ENCODE measurements around the gene ATP13A4. TPM values are rescaled to one million over a fixed set of nuclear protein-coding genes. Genes with fewer than 3 reads are reported as not detected.

The ATP13A4 gene
- polyA plus RNA-seq, 1 donor (not counting 4 experiments of a cell fraction or from before 2014, with no cell fraction given), result 0.16 TPM

DNA sequence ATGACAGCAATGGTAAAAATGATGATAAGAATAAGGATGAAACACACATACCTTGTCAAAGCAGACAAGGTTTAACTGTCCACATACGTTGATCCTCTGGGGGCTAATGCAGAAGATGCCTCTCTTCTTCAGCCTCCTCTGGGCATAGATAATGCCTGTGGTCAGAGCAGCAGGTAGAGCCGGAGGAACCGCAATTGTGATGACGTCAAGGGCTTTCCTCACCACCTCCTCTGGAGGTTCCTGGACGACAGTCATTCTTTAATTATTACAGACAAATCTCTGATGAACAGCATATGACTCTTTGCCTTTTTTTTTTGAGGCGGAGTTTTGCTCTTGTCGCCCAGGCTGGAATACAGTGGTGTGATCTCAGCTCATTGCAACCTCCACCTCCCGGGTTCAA lies 89.8 kb downstream of the ATP13A4 start:
- dilution Hi-C loops (cut with MboI; ENCODE audit: extremely low pct_ligation_motif_present, low sequenced_read_pairs), result no loop called here

GRCh38 chr3:193457526-193457925 lies 97.2 kb downstream of the ATP13A4 start:
- Histone ChIP-seq H3K27me3 (ENCODE audit: control insufficient read depth, extremely low read depth, insufficient read depth, low read length) (no peaks in the 10 kb centered on the region), H3K27ac (ENCODE audit: control insufficient read depth, insufficient read depth, low read length) (no peak overlapping the region), H4K20me1 (ENCODE audit: control insufficient read depth, extremely low read depth, insufficient read depth, low read length) (no peaks in the 10 kb centered on the region), H3K9me1 (ENCODE audit: control insufficient read depth, extremely low read depth, insufficient read depth, low read length) (no peaks in the 10 kb centered on the region), H3K4me2 (ENCODE audit: control insufficient read depth, extremely low read depth, insufficient read depth, low read depth, low read length) (no peak overlapping the region), H3K9ac (ENCODE audit: control insufficient read depth, extremely low read depth, insufficient read depth, low read length) (no peak overlapping the region), H3K4me3 (ENCODE audit: control insufficient read depth in 2 of 3, extremely low read depth in 1 of 3, insufficient read depth in 2 of 3, low read depth in 1 of 3, low read length in 3 of 3) (no peak overlapping the region), H3K4me1 (ENCODE audit: control insufficient read depth, extremely low read depth, insufficient read depth, low read length) (no peaks in the 10 kb centered on the region), H3K9me3 (ENCODE audit: control insufficient read depth, low read depth, low read length) (no peaks in the 10 kb centered on the region), H3K79me2 (ENCODE audit: control insufficient read depth, insufficient read depth, low read length) (no peaks in the 10 kb centered on the region), H3K36me3 (ENCODE audit: control insufficient read depth in 2 of 2, extremely low read depth in 1 of 2, insufficient read depth in 2 of 2, low read length in 2 of 2) (no peaks in the 10 kb centered on the region), H2AFZ (ENCODE audit: control insufficient read depth, low read length) (no peak overlapping the region)
- TF ChIP-seq, protein P1, sequence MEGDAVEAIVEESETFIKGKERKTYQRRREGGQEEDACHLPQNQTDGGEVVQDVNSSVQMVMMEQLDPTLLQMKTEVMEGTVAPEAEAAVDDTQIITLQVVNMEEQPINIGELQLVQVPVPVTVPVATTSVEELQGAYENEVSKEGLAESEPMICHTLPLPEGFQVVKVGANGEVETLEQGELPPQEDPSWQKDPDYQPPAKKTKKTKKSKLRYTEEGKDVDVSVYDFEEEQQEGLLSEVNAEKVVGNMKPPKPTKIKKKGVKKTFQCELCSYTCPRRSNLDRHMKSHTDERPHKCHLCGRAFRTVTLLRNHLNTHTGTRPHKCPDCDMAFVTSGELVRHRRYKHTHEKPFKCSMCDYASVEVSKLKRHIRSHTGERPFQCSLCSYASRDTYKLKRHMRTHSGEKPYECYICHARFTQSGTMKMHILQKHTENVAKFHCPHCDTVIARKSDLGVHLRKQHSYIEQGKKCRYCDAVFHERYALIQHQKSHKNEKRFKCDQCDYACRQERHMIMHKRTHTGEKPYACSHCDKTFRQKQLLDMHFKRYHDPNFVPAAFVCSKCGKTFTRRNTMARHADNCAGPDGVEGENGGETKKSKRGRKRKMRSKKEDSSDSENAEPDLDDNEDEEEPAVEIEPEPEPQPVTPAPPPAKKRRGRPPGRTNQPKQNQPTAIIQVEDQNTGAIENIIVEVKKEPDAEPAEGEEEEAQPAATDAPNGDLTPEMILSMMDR (optimal IDR thresholded peaks at IDR 0.05 in 1 of 3, IDR thresholded peaks at IDR 0.05 in 1 of 3, conservative IDR thresholded peaks at IDR 0.05 in 1 of 3; ENCODE audit: extremely low read depth in 1 of 3, insufficient read depth in 2 of 3, low read length in 3 of 3), result no peak
- no peak for TF ChIP-seq EZH2 (IDR thresholded peaks at IDR 0.05; ENCODE audit: low read length)
- DNase-seq (ENCODE audit: low read depth, low spot score), result no peak
- dilution Hi-C loops (cut with MboI; ENCODE audit: extremely low pct_ligation_motif_present, low sequenced_read_pairs), result no loop called here
- no peak for FAIRE-seq

More for the DNA sequence above, 89.8 kb downstream of the ATP13A4 start:
- H3K9me1 ChIP-seq (ENCODE audit: control insufficient read depth, extremely low read depth, insufficient read depth, low read length), result no peaks in the 10 kb centered on the region
- FAIRE-seq, result no peak
- no peak for TF ChIP-seq EZH2 (IDR thresholded peaks at IDR 0.05; ENCODE audit: low read length)
- TF ChIP-seq, protein P1 (optimal IDR thresholded peaks at IDR 0.05 in 1 of 3, IDR thresholded peaks at IDR 0.05 in 1 of 3, conservative IDR thresholded peaks at IDR 0.05 in 1 of 3; ENCODE audit: extremely low read depth in 1 of 3, insufficient read depth in 2 of 3, low read length in 3 of 3), result no peak
- DNase-seq (ENCODE audit: low read depth, low spot score), result no peak
- no peak overlapping the region for H3K4me2 ChIP-seq (ENCODE audit: control insufficient read depth, extremely low read depth, insufficient read depth, low read depth, low read length)
- no peak overlapping the region for H3K9ac ChIP-seq (ENCODE audit: control insufficient read depth, extremely low read depth, insufficient read depth, low read length)
- no peaks in the 10 kb centered on the region for H3K4me1 ChIP-seq (ENCODE audit: control insufficient read depth, extremely low read depth, insufficient read depth, low read length)
- no peak overlapping the region for H2AFZ ChIP-seq (ENCODE audit: control insufficient read depth, low read length)
- no peaks in the 10 kb centered on the region for H3K79me2 ChIP-seq (ENCODE audit: control insufficient read depth, insufficient read depth, low read length)
- H3K36me3 ChIP-seq (ENCODE audit: control insufficient read depth in 2 of 2, extremely low read depth in 1 of 2, insufficient read depth in 2 of 2, low read length in 2 of 2), result no peaks in the 10 kb centered on the region
- no peak overlapping the region for H3K4me3 ChIP-seq (ENCODE audit: control insufficient read depth in 2 of 3, extremely low read depth in 1 of 3, insufficient read depth in 2 of 3, low read depth in 1 of 3, low read length in 3 of 3)
- no peaks in the 10 kb centered on the region for H3K27me3 ChIP-seq (ENCODE audit: control insufficient read depth, extremely low read depth, insufficient read depth, low read length)
- no peaks in the 10 kb centered on the region for H4K20me1 ChIP-seq (ENCODE audit: control insufficient read depth, extremely low read depth, insufficient read depth, low read length)
- no peak overlapping the region for H3K27ac ChIP-seq (ENCODE audit: control insufficient read depth, insufficient read depth, low read length)
- no peaks in the 10 kb centered on the region for H3K9me3 ChIP-seq (ENCODE audit: control insufficient read depth, low read depth, low read length)

Data from keratinocyte (primary cell).